Activated T-cell treated with anti-CD3 and anti-CD28 coated beads for 1 hour (primary cell): ENCODE measurements around the gene CST11.

Source experiments
- DNase-seq: peaks from one replicate; pipeline ENCODE4 v3.0.0-alpha.2; 2020; ENCODE audit warnings: low read depth

The CST11 gene

GRCh38 chr20:23453549-23454543 lies 1.2 kb upstream of the CST11 start:
- no peak for DNase-seq

GRCh38 chr20:23451956-23452487 lies 654 bp downstream of the CST11 start:
- DNase-seq: no peak

GRCh38 chr20:23450877-23451276 lies 1.8 kb downstream of the CST11 start:
- no peak for DNase-seq

- no peak for DNase-seq
Measured at GRCh38 chr20:23449421-23449820, 3.3 kb downstream of the CST11 start.

GRCh38 chr20:23448167-23448566 lies 4.5 kb downstream of the CST11 start:
- no peak for DNase-seq

- DNase-seq: no peak
Measured at GRCh38 chr20:23446505-23446904, 6.2 kb downstream of the CST11 start.

- DNase-seq: no peak
Measured at GRCh38 chr20:23445596-23446217, 7.0 kb downstream of the CST11 start.

GRCh38 chr20:23444859-23445258 lies 7.8 kb downstream of the CST11 start:
- no peak for DNase-seq

GRCh38 chr20:23442436-23442835 lies 10.2 kb downstream of the CST11 start:
- no peak for DNase-seq

- peak; percentile 36 for DNase-seq
Measured at GRCh38 chr20:23441850-23442313, 10.8 kb downstream of the CST11 start.

GRCh38 chr20:23440004-23440403 lies 12.7 kb downstream of the CST11 start:
- DNase-seq: no peak

- DNase-seq: no peak
Measured at GRCh38 chr20:23438661-23439060, 14.0 kb downstream of the CST11 start.

GRCh38 chr20:23437126-23437899 lies 15.4 kb downstream of the CST11 start:
- DNase-seq: no peak

GRCh38 chr20:23436681-23437080 lies 16.0 kb downstream of the CST11 start:
- DNase-seq: no peak

GRCh38 chr20:23435626-23436539 lies 16.8 kb downstream of the CST11 start:
- no peak for DNase-seq

- DNase-seq: no peak
Measured at GRCh38 chr20:23434521-23435313, 18.0 kb downstream of the CST11 start.

- DNase-seq: no peak
Measured at GRCh38 chr20:23433628-23434027, 19.0 kb downstream of the CST11 start.

GRCh38 chr20:23425129-23425528 lies 27.5 kb downstream of the CST11 start:
- DNase-seq: no peak

GRCh38 chr20:23420943-23421931 lies 31.4 kb downstream of the CST11 start, which contains the start of gene NAPB:
NAPB (minus strand) TSS chr20:23421488; CDS start chr20:23421402, 86 bp downstream.
- peak; percentile 89 for DNase-seq
